Nephron (organoid): ENCODE data around the gene KANSL2.
A peak's percentile ranks its signal among the peaks of the same experiment; 100 is the strongest.
"Not testable (repeated sequence)": the region's sequence is repeated elsewhere in the genome, so short reads cannot be mapped to it uniquely, and the experiment has no call there.

Experiments
- H3K27ac Mint-ChIP-seq, 3 experiments: 2 replicates each; pipeline ENCODE4 v1.8.0; 2020; ENCODE audit warnings: mixed read lengths in 3 of 3, mild to moderate bottlenecking in 2 of 3, moderate library complexity in 1 of 3
- H3K27me3 Mint-ChIP-seq: 2 replicates; pipeline ENCODE4 v1.8.0; 2021; ENCODE audit warnings: low read depth, mild to moderate bottlenecking, moderate library complexity, mixed read lengths
- H3K36me3 Mint-ChIP-seq: 2 replicates; pipeline ENCODE4 v1.8.0; 2020; ENCODE audit warnings: low read depth, mixed read lengths
- H3K4me1 Mint-ChIP-seq: 2 replicates; pipeline ENCODE4 v1.8.0; 2020; ENCODE audit warnings: mixed read lengths
- H3K4me3 Mint-ChIP-seq, 3 experiments: 2 replicates each; pipeline ENCODE4 v1.8.0; 2020; ENCODE audit warnings: mild to moderate bottlenecking in 3 of 3, mixed read lengths in 3 of 3, moderate library complexity in 2 of 3
- H3K9me3 Mint-ChIP-seq: 2 replicates; pipeline ENCODE4 v1.8.0; 2020; ENCODE audit warnings: mixed read lengths
- TF ChIP-seq, protein P1 (sequence below), 3 experiments: fragments of 200-600 bp; sonication (generic); IDR thresholded peaks; one replicate each; pipeline ENCODE4 v1.5.0; 2021; ENCODE audit warnings: antibody characterized with exemption in 3 of 3; ENCODE audit not compliant: unreplicated experiment in 3 of 3

KANSL2 gene

DNA sequence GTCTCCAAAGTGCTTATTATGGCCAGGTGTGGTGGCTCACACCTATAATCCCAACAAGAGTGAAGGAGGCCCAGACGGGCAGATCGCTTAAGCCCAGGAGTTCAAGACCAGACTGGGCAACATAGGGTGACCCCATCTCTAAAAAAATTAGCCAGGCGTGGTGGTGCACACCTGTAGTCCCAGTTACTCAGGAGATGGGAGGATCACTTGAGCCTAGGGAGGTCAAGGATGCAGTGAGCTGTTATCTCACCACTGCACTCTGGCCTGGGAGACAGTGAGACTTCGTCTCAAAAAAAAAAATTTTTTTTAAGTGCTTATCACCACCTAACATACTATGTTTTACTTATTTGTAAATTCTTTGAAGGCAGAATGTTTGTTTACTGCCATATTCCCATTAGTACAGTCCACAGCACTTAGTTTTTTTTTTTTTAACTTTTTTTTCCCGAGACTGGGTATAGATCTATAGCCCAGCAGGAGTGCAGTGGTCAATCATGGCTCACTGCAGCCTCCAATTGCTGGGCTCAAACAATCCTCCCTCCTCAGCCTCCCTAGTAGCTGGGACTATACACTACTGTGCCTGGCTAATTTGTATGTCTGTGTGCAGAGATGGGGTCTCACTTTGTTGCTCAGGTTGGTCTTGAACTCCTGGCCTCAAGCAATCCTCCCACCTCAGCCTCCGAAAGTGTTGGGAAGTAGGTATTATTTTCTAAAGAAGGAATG, 4.7 kb upstream of the KANSL2 start:
- Mint-ChIP-seq H3K27me3 (no peaks in the 10 kb centered on the region), H3K27ac (no peak overlapping the region), H3K4me1 (peaks cover 22% of the 10 kb centered on the region), H3K36me3 (peaks cover 29% of the 10 kb centered on the region), H3K4me3 (no peak overlapping the region), H3K9me3 (no peaks in the 10 kb centered on the region)
- TF ChIP-seq, protein P1, sequence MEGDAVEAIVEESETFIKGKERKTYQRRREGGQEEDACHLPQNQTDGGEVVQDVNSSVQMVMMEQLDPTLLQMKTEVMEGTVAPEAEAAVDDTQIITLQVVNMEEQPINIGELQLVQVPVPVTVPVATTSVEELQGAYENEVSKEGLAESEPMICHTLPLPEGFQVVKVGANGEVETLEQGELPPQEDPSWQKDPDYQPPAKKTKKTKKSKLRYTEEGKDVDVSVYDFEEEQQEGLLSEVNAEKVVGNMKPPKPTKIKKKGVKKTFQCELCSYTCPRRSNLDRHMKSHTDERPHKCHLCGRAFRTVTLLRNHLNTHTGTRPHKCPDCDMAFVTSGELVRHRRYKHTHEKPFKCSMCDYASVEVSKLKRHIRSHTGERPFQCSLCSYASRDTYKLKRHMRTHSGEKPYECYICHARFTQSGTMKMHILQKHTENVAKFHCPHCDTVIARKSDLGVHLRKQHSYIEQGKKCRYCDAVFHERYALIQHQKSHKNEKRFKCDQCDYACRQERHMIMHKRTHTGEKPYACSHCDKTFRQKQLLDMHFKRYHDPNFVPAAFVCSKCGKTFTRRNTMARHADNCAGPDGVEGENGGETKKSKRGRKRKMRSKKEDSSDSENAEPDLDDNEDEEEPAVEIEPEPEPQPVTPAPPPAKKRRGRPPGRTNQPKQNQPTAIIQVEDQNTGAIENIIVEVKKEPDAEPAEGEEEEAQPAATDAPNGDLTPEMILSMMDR (IDR thresholded peaks at IDR 0.05; ENCODE audit: unreplicated experiment in 3 of 3), result no peak

DNA sequence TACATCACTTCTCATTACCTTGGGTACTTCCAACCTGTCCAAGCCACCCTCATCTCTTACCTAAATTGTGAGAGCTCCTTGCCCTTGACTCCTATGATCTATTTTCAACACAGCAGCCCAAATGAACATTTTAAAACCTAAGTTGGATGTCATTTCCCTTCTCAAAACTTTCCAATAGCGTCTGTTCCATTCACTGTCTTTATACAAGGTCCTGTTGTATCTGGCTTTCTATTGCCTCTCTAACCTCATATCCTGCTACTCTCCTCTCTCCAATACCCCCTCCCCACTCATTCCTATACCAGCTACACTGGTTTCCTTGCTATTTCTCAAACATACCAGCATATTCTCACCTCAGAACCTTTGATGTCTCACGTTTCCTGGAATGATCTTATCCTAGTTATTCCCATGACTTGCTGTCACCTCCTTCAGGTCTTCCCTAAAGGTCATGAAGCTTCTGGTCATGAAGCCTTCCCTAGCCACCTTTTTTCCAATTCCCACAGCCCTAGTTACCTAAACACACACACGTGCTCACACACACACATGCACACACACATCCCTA, 4.1 kb upstream of the KANSL2 start:
- TF ChIP-seq, protein P1 (IDR thresholded peaks at IDR 0.05; ENCODE audit: unreplicated experiment in 3 of 3), result no peak
- no peaks in the 10 kb centered on the region for H3K27me3 Mint-ChIP-seq
- no peak overlapping the region for H3K27ac Mint-ChIP-seq
- H3K9me3 Mint-ChIP-seq, result no peaks in the 10 kb centered on the region
- H3K36me3 Mint-ChIP-seq, result peaks cover 30% of the 10 kb centered on the region
- H3K4me3 Mint-ChIP-seq, result peak overlapping the region in 1 of 3 experiments; percentile 17
- peaks cover 21% of the 10 kb centered on the region for H3K4me1 Mint-ChIP-seq

DNA sequence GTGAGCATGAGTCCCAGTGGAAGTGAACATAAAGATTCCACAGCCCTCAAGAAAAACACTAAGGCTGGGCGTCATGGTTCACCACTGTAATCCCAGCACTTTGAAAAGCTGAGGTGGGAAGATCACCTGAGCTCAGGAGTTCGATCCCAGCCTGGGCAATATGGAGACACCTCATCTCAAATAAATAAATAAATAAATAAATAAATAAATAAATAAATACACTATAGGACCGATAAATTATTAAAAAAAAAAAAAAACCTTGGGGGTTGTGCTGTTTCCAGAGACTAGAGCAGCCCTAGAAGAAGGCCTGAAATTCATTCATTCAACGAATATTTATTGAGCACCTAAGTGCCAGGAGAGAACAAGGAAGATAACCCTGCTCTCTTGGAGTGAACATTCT, 1.5 kb upstream of the KANSL2 start:
- H3K27me3 Mint-ChIP-seq, result no peaks in the 10 kb centered on the region
- no peaks in the 10 kb centered on the region for H3K9me3 Mint-ChIP-seq
- peaks cover 36% of the 10 kb centered on the region for H3K36me3 Mint-ChIP-seq

DNA sequence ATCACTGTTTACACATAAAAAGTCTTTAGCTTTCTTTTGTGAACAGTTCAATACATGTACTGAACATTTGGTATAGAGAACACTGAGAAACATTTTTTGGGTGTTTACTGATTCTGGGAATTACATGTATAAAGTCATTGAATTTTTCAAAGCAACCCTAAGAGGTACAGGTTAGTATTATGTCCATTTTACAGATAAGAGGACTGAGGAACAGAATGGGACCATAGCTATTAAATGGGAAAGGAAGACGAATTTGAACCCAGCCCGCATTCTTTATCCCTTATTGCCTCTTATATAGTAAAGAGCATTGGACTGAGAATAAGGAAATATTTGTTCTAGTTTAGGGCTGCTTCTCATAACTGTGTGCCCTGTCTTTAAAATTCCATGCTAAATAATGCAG, 889 bp upstream of the KANSL2 start:
- Mint-ChIP-seq H3K36me3 (peaks cover 38% of the 10 kb centered on the region), H3K27ac (no peak overlapping the region), H3K4me3 (peak overlapping the region; percentile 63 to 77 (median 72)), H3K9me3 (no peaks in the 10 kb centered on the region), H3K4me1 (peaks cover 32% of the 10 kb centered on the region), H3K27me3 (no peaks in the 10 kb centered on the region)
- TF ChIP-seq, protein P1 (IDR thresholded peaks at IDR 0.05; ENCODE audit: unreplicated experiment in 3 of 3), result no peak

More for the DNA sequence above, 1.5 kb upstream of the KANSL2 start:
- no peak overlapping the region for H3K27ac Mint-ChIP-seq
- H3K4me3 Mint-ChIP-seq, result peak overlapping the region; percentile 63 to 77 (median 72)
- peaks cover 26% of the 10 kb centered on the region for H3K4me1 Mint-ChIP-seq
- TF ChIP-seq, protein P1 (IDR thresholded peaks at IDR 0.05; ENCODE audit: unreplicated experiment in 3 of 3), result no peak

DNA sequence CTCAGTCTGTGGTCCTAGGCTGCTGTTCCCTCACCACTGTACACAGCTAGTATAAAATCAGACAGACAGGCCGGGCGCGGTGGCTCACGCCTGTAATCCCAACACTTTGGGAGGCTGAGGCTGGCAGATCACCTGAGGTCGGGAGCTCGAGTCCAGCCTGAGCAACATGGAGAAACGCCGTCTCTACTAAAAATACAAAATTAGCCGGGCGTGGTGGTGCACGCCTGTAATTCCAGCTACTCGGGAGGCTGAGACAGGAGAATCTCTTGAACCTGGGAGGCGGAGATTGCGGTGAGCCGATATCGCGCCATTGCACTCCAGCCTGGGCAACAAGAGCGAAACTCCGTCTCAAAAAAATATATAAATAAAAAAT, 481 bp upstream of the KANSL2 start:
- Mint-ChIP-seq H3K27ac (peak overlapping the region; percentile 97 to 99 (median 99)), H3K36me3 (peaks cover 37% of the 10 kb centered on the region), H3K4me3 (peak overlapping the region; percentile 97 to 100 (median 97)), H3K4me1 (peaks cover 35% of the 10 kb centered on the region)
- not testable (repeated sequence) for H3K27me3 Mint-ChIP-seq, H3K9me3 Mint-ChIP-seq

DNA sequence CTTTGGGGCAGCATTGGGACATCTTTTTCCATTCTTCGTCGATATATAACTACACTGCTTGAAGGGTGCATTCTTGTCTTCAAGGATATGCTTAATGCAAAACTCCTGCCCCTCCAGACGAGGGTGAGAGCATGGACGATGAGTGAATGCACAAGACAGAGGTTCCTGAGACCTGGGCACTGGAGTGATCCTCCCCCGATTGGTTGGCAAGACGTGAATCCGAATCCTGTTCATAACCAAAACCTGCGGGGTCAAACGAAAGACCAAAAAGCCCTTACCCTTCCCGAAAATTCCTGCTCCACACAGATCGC, 684 bp downstream of the KANSL2 start:
- TF ChIP-seq, protein P1 (IDR thresholded peaks at IDR 0.05; ENCODE audit: unreplicated experiment in 3 of 3), result no peak
- peaks cover 43% of the 10 kb centered on the region for H3K36me3 Mint-ChIP-seq
- H3K27me3 Mint-ChIP-seq, result no peaks in the 10 kb centered on the region
- peaks cover 35% of the 10 kb centered on the region for H3K4me1 Mint-ChIP-seq
- peak overlapping the region; percentile 97 to 100 (median 97) for H3K4me3 Mint-ChIP-seq
- peak overlapping the region; percentile 97 to 99 (median 99) for H3K27ac Mint-ChIP-seq
- H3K9me3 Mint-ChIP-seq, result no peaks in the 10 kb centered on the region
